Effector CD4-positive, alpha-beta T cell (primary cell): ENCODE measurements around the gene GJD3.

Experiments
- DNase-seq: peaks from one replicate; pipeline ENCODE4 v3.0.0-alpha.2; 2020

GJD3 gene

GRCh38 chr17:40321961-40322357 is 42.6 kb downstream of the GJD3 start:
- DNase-seq: no peak

GRCh38 chr17:40321524-40321929 is 43.0 kb downstream of the GJD3 start:
- no peak for DNase-seq

GRCh38 chr17:40320756-40321523 is 43.6 kb downstream of the GJD3 start:
- peak; percentile 68 for DNase-seq

GRCh38 chr17:40319651-40320540 is 44.6 kb downstream of the GJD3 start:
- DNase-seq: peak; percentile 85

GRCh38 chr17:40318830-40319391 is 45.6 kb downstream of the GJD3 start:
- no peak for DNase-seq

GRCh38 chr17:40317880-40318829 is 46.4 kb downstream of the GJD3 start:
- DNase-seq: peak; percentile 87

- no peak for DNase-seq
These were observed 47.1 kb downstream of the GJD3 start for GRCh38 chr17:40317345-40317873.

GRCh38 chr17:40316571-40317344 is 47.8 kb downstream of the GJD3 start:
- no peak for DNase-seq

- no peak for DNase-seq
These were observed 48.6 kb downstream of the GJD3 start for GRCh38 chr17:40315678-40316570.

- DNase-seq: no peak
These were observed 49.3 kb downstream of the GJD3 start for GRCh38 chr17:40315206-40315605.

GRCh38 chr17:40314584-40314956 is 50.0 kb downstream of the GJD3 start:
- peak; percentile 84 for DNase-seq

- no peak for DNase-seq
These were observed 50.6 kb downstream of the GJD3 start for GRCh38 chr17:40313668-40314583.
